ENCODE measurements around the gene OR4A15.

DNA sequence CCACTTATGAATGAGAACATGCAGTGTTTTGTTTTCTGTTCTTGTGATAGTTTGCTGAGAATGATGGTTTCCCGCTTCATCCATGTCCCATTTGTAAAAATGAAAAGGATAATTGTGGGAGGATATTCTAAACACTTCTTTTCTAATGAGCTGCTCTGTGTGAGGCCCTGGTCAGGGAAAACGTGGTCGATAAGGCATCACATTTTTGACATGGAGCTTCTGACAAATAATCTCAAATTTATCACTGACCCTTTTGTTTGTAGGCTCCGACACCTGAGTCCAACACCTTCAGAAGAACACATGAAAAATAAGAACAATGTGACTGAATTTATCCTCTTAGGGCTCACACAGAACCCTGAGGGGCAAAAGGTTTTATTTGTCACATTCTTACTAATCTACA lies at the start of gene OR4A15:
- TF ChIP-seq, protein P1, sequence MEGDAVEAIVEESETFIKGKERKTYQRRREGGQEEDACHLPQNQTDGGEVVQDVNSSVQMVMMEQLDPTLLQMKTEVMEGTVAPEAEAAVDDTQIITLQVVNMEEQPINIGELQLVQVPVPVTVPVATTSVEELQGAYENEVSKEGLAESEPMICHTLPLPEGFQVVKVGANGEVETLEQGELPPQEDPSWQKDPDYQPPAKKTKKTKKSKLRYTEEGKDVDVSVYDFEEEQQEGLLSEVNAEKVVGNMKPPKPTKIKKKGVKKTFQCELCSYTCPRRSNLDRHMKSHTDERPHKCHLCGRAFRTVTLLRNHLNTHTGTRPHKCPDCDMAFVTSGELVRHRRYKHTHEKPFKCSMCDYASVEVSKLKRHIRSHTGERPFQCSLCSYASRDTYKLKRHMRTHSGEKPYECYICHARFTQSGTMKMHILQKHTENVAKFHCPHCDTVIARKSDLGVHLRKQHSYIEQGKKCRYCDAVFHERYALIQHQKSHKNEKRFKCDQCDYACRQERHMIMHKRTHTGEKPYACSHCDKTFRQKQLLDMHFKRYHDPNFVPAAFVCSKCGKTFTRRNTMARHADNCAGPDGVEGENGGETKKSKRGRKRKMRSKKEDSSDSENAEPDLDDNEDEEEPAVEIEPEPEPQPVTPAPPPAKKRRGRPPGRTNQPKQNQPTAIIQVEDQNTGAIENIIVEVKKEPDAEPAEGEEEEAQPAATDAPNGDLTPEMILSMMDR (IDR thresholded peaks at IDR 0.05) = no peak
- no peak for TF ChIP-seq POLR2A (IDR thresholded peaks at IDR 0.05)

Data from uterus (tissue), 2 donors.